Activated B cell treated with CpG ODN at 0.5 μM for 24 hours (primary cell): ENCODE data around the gene C10orf53. TPM values are rescaled to one million over a fixed set of nuclear protein-coding genes. Genes with fewer than 3 reads are reported as not detected.

ENCODE experiments used
- ATAC-seq: fragments of 200-7000 bp; cut with Tn5 transposase; one replicate; pipeline ENCODE4 v1.10.0; 2021; ENCODE audit warnings: low read depth, mild to moderate bottlenecking, moderate library complexity
- CTCF ChIA-PET: fragments of 350-600 bp; sonication (Branson Sonifier 250); formaldehyde crosslinking; loops from one replicate; lab custom pipeline; 2021; ENCODE audit warnings: antibody characterized with exemption; lab: Charles Lee
- POLR2A ChIA-PET: fragments of 350-600 bp; sonication (Branson Sonifier 250); formaldehyde crosslinking; loops from one replicate; lab custom pipeline; 2021; ENCODE audit warnings: antibody characterized with exemption; lab: Charles Lee
- DNase-seq: peaks from one replicate; pipeline ENCODE4 v3.0.0; 2022
- H3K27ac Mint-ChIP-seq: one replicate; pipeline ENCODE4 v1.8.0; 2020; ENCODE audit warnings: mixed read lengths
- H3K27me3 Mint-ChIP-seq: one replicate; pipeline ENCODE4 v1.8.0; 2021; ENCODE audit warnings: mixed read lengths
- H3K36me3 Mint-ChIP-seq: one replicate; pipeline ENCODE4 v1.8.0; 2021; ENCODE audit warnings: low read depth, mixed read lengths
- H3K4me1 Mint-ChIP-seq: one replicate; pipeline ENCODE4 v1.8.0; 2021; ENCODE audit warnings: mixed read lengths
- H3K4me3 Mint-ChIP-seq: one replicate; pipeline ENCODE4 v1.8.0; 2020; ENCODE audit warnings: mild to moderate bottlenecking, mixed read lengths
- H3K9me3 Mint-ChIP-seq: one replicate; pipeline ENCODE4 v1.8.0; 2020; ENCODE audit warnings: mixed read lengths
- intact Hi-C: fragments of 100-400 bp; cut with micrococcal nuclease; formaldehyde crosslinking; loops from one replicate; pipeline ENCODE4 v1.15.1; 2024
- total RNA-seq: library from RNA; stranded (reverse); gene quantifications from 2 replicates; pipeline ENCODE4 v1.2.3, GENCODE V29; 2022
- TF ChIP-seq, protein P1 (sequence below): fragments of 200-600 bp; IDR thresholded peaks from one replicate; pipeline ENCODE4 v1.8.0; 2022; ENCODE audit warnings: antibody characterized with exemption, mild to moderate bottlenecking

C10orf53 gene
- total RNA-seq, 1 donor from 2014 or later = not detected

DNA sequence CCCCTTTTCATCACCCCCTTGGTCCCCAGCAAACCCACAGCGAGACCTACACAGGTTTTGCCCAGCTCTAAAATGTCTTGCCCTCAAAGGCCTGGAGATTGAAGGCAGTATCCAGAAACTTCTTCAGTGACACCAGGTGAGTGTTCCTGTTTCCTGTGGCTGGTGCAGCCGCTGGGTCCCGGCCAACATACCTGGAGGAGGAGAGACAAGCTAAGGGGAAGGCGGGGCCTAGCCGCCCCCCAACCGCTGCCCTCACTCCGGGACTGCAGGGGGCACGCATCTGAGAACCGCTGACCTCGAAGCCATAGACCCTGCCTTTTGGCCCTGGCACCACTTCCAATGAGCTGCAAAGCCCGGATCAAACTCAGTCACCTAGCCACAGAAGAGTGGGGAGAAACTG lies 55.7 kb downstream of the C10orf53 start:
- H3K36me3 Mint-ChIP-seq = no peaks in the 10 kb centered on the region
- H3K4me1 Mint-ChIP-seq = no peaks in the 10 kb centered on the region
- no peaks in the 10 kb centered on the region for H3K9me3 Mint-ChIP-seq
- CTCF ChIA-PET = no interaction called here
- POLR2A ChIA-PET = no interaction called here
- H3K4me3 Mint-ChIP-seq = no peak overlapping the region
- TF ChIP-seq, protein P1, sequence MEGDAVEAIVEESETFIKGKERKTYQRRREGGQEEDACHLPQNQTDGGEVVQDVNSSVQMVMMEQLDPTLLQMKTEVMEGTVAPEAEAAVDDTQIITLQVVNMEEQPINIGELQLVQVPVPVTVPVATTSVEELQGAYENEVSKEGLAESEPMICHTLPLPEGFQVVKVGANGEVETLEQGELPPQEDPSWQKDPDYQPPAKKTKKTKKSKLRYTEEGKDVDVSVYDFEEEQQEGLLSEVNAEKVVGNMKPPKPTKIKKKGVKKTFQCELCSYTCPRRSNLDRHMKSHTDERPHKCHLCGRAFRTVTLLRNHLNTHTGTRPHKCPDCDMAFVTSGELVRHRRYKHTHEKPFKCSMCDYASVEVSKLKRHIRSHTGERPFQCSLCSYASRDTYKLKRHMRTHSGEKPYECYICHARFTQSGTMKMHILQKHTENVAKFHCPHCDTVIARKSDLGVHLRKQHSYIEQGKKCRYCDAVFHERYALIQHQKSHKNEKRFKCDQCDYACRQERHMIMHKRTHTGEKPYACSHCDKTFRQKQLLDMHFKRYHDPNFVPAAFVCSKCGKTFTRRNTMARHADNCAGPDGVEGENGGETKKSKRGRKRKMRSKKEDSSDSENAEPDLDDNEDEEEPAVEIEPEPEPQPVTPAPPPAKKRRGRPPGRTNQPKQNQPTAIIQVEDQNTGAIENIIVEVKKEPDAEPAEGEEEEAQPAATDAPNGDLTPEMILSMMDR = no peak
- ATAC-seq (no peak), DNase-seq (no peak)
- intact Hi-C loops = no loop called here
- H3K27me3 Mint-ChIP-seq = no peaks in the 10 kb centered on the region
- H3K27ac Mint-ChIP-seq = no peak overlapping the region

DNA sequence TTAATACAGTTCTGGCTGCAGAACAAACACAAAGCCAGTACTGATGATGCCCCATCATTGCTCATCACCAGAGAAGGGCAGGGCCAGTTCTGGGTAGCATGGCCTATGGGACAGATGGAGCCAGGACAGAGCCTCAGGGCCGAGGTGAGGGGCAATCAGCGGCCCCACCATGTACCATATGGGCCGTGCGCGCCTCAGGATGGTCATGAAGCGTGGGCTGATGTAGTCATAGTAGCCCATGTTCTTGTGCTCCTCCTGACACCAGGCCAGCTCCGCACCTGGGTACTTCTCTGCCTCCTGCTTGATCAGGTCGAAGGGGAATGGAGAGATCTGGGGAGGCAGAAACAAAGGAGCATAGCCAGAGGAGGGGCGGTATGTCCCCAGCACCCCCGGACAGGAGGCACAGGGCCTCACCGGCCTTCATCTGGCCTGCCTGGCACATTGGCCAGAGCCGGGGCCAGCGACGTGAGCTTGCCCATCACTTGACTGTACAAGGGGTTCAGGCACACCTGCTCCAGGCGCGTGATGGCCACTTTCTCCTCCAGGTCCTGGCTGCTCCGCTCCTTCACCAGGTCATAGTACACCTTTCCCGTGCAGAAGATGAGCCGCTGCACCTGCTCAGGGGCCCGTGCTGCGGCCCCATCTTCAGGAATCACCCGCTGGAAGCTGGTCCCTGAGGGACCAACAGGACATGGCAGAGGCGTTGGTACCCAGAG lies 56.6 kb downstream of the C10orf53 start:
- Mint-ChIP-seq H3K27ac (no peak overlapping the region), H3K4me1 (no peaks in the 10 kb centered on the region), H3K36me3 (no peaks in the 10 kb centered on the region), H3K9me3 (no peaks in the 10 kb centered on the region), H3K4me3 (no peak overlapping the region), H3K27me3 (no peaks in the 10 kb centered on the region)
- intact Hi-C loops = no loop called here
- ATAC-seq (no peak), DNase-seq (no peak)
- ChIA-PET POLR2A (no interaction called here), CTCF (no interaction called here)
- TF ChIP-seq, protein P1 = no peak

DNA sequence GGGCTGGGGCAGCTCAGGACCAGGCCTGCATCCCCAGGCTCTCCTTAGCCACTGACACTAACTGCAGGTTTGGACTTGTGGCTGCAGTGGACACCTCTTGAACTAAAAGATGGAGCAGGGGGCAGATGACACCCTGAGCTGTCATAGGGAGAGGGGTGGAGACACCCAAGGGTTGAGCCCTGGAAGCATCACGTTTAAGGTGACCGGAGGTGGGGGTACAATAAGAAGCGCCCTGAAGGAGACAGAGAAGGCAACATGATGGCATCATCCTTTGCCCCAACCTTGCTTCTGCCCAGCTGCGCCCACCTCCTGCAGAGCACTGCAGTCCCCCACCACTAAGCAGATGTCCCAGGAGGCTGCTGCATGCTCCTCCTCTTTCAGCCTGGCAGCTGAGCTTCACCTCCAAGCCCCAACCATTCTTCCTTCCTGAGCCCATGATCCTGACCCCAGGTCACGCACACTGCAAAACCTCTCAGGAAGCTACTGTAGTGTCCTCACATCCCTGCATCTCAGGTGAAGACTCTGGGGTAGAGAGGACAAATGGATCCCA lies 57.2 kb downstream of the C10orf53 start:
- intact Hi-C loops = no loop called here
- CTCF ChIA-PET = no interaction called here
- TF ChIP-seq, protein P1 = no peak
- Mint-ChIP-seq H3K27ac (no peak overlapping the region), H3K27me3 (no peaks in the 10 kb centered on the region), H3K4me1 (no peaks in the 10 kb centered on the region), H3K36me3 (no peaks in the 10 kb centered on the region), H3K9me3 (no peaks in the 10 kb centered on the region), H3K4me3 (no peak overlapping the region)
- POLR2A ChIA-PET = no interaction called here
- DNase-seq (no peak), ATAC-seq (no peak)

DNA sequence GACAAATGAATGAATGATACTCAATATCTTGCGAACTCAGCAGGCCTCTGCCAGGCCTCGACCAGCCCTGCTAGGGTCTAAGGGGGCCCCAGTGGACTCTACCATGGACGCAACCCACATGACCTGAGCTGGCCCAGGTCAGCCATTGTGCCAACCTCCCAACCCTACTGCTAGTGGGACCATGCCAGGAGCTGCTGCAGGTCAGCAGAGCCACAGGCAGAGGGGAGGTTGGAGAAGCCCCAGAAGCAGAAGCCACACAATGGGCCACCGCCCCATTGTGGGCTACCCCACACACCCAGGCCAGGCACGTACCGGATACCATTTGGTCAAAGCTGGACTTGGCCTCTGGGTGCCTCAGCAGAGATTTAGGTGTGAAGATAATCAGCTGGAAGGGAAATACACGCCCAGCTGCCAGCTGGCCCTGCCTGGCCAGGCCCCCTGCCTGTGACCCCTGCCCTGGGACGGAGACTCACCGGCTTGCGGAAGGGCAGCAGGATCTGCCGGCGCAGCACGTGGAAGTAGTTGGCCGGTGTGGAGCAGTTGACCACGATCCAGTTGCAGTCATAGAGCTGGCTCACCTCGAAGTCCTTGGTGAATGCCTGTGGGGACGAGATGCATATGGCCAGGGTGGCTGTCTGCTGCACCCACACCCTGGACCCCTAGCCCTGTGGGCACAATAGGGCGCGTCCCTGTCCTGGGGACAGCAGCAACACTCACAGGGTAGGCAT lies 58.2 kb downstream of the C10orf53 start:
- DNase-seq (no peak), ATAC-seq (no peak)
- POLR2A ChIA-PET = no interaction called here
- CTCF ChIA-PET = no interaction called here
- no peaks in the 10 kb centered on the region for H3K9me3 Mint-ChIP-seq
- H3K36me3 Mint-ChIP-seq = no peaks in the 10 kb centered on the region
- no peak overlapping the region for H3K27ac Mint-ChIP-seq
- no peaks in the 10 kb centered on the region for H3K27me3 Mint-ChIP-seq
- H3K4me1 Mint-ChIP-seq = no peaks in the 10 kb centered on the region
- intact Hi-C loops = no loop called here
- H3K4me3 Mint-ChIP-seq = no peak overlapping the region
- TF ChIP-seq, protein P1 = no peak

DNA sequence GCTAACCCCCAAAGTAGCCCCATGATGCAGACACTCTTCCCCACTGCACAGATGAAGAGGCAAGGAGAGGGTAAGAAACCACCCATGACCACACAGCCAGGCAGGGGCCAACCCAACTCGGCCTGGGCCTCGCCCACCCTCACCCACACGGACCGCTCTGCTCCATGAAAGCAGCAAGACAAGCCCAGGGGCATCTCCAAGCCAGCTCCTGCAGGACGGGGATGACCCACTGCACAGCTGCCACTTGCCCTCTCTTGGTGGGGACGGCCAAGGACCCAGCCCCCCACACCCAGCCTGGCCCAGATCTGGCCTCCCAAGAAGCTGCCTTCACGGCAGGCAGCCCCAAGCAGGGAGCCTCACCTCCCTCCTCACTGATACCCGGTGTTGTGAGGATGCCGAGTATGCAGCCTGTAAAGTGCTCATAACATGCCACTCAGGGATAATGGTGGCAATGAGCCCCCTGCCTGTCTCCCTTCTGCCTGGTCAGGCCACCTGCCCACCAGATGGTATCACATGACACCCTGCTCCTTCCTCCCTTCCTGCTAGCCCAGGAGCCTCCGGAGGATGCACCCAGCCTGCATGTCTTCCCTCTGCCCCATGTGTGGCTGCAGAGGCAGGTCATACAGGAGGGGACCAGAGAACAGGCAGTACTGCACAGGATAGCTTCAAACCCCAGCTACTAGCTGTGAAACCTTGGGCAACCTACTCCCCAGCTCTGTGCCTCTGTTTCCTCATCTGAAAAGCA lies 59.3 kb downstream of the C10orf53 start:
- Mint-ChIP-seq H3K9me3 (no peaks in the 10 kb centered on the region), H3K4me3 (no peak overlapping the region), H3K4me1 (no peaks in the 10 kb centered on the region), H3K36me3 (no peaks in the 10 kb centered on the region), H3K27me3 (no peaks in the 10 kb centered on the region), H3K27ac (no peak overlapping the region)
- ATAC-seq (no peak), DNase-seq (no peak)
- POLR2A ChIA-PET = no interaction called here
- CTCF ChIA-PET = no interaction called here
- intact Hi-C loops = no loop called here
- TF ChIP-seq, protein P1 = no peak
